ENCODE data around the gene CPLX3. TPM values are rescaled to one million over a fixed set of nuclear protein-coding genes. Genes with fewer than 3 reads are reported as not detected.

The CPLX3 gene
- total RNA-seq, 2 donors from 2014 or later, result 0.15 TPM; not detected in 1

GRCh38 chr15:74857082-74857655, 30.7 kb downstream of the CPLX3 start:
- intact Hi-C loops (cut with DNase I, micrococcal nuclease), result loop anchor here in 1 of 2 donors (5.0 kb wide), 1 partner anchor 40 kb away; no protein-coding TSS in a partner anchor
- DNase-seq (peak; percentile 69 to 80), ATAC-seq (peak; percentile 93)

GRCh38 chr15:74857671-74858368, 31.4 kb downstream of the CPLX3 start:
- intact Hi-C loops (cut with DNase I, micrococcal nuclease), result loop anchor here in 1 of 2 donors (5.0 kb wide), 1 partner anchor 39 kb away; no protein-coding TSS in a partner anchor
- no peak for ATAC-seq
- DNase-seq, result no peak

- intact Hi-C loops (cut with DNase I, micrococcal nuclease), result loop anchor here in 1 of 2 donors (5.0 kb wide), 1 partner anchor 39 kb away; no protein-coding TSS in a partner anchor
- ATAC-seq, result no peak
Observed at GRCh38 chr15:74858369-74858740, 31.9 kb downstream of the CPLX3 start.

GRCh38 chr15:74863239-74864056, 37.0 kb downstream of the CPLX3 start:
- ATAC-seq (peak; percentile 13), DNase-seq (no peak)
- intact Hi-C loops (cut with DNase I, micrococcal nuclease), result no loop called here

More at GRCh38 chr15:74858369-74858740, 31.9 kb downstream of the CPLX3 start:
- no peak for DNase-seq

GRCh38 chr15:74864296-74864695, 37.9 kb downstream of the CPLX3 start:
- DNase-seq (no peak), ATAC-seq (peak; percentile 36)
- intact Hi-C loops (cut with DNase I, micrococcal nuclease), result no loop called here

- no peak for ATAC-seq
- DNase-seq, result no peak
- intact Hi-C loops (cut with DNase I, micrococcal nuclease), result no loop called here
Observed at GRCh38 chr15:74865316-74865715, 38.9 kb downstream of the CPLX3 start.

GRCh38 chr15:74866090-74866489, 39.7 kb downstream of the CPLX3 start:
- intact Hi-C loops (cut with DNase I, micrococcal nuclease), result no loop called here
- DNase-seq (no peak), ATAC-seq (no peak)

GRCh38 chr15:74867466-74868038, 41.1 kb downstream of the CPLX3 start:
- ATAC-seq (no peak), DNase-seq (no peak)
- intact Hi-C loops (cut with DNase I, micrococcal nuclease), result no loop called here

GRCh38 chr15:74868059-74868458, 41.6 kb downstream of the CPLX3 start:
- ATAC-seq (peak; percentile 42), DNase-seq (peak; percentile 36 to 74)
- intact Hi-C loops (cut with DNase I, micrococcal nuclease), result no loop called here

- DNase-seq (no peak), ATAC-seq (no peak)
- intact Hi-C loops (cut with DNase I, micrococcal nuclease), result no loop called here
Observed at GRCh38 chr15:74869372-74869725, 42.9 kb downstream of the CPLX3 start.

GRCh38 chr15:74869726-74870407, 43.4 kb downstream of the CPLX3 start:
- ATAC-seq (peak; percentile 59), DNase-seq (peak; percentile 72 to 87)
- intact Hi-C loops (cut with DNase I, micrococcal nuclease), result no loop called here

GRCh38 chr15:74870436-74871215, 44.2 kb downstream of the CPLX3 start:
- intact Hi-C loops (cut with DNase I, micrococcal nuclease), result no loop called here
- no peak for DNase-seq
- no peak for ATAC-seq

GRCh38 chr15:74872702-74873035, 46.2 kb downstream of the CPLX3 start:
- no peak for ATAC-seq
- no peak for DNase-seq
- intact Hi-C loops (cut with DNase I, micrococcal nuclease), result no loop called here

- peak; percentile 77 for ATAC-seq
- intact Hi-C loops (cut with DNase I, micrococcal nuclease), result no loop called here
- peak; percentile 95 to 98 for DNase-seq
Observed at GRCh38 chr15:74873036-74873755, 46.8 kb downstream of the CPLX3 start, which contains the start of gene SCAMP2. Gene SCAMP2 (minus strand): TSS chr15:74873365. CDS start chr15:74873255, 110 bp downstream.

GRCh38 chr15:74873756-74874424, 47.5 kb downstream of the CPLX3 start:
- ATAC-seq (no peak), DNase-seq (peak in 1 of 2 donors; percentile 56)
- intact Hi-C loops (cut with DNase I, micrococcal nuclease), result no loop called here

- ATAC-seq (no peak), DNase-seq (no peak)
- intact Hi-C loops (cut with DNase I, micrococcal nuclease), result no loop called here
Observed at GRCh38 chr15:74878273-74878672, 51.8 kb downstream of the CPLX3 start.

All from left colon (tissue), 2 donors.